ELF-1 (cell line): ENCODE results near the gene EZR.

Experiments used
- DNase-seq: peaks from one replicate; pipeline ENCODE4 v3.0.0-alpha.2; 2016; ENCODE audit warnings: low read depth, low spot score

Gene EZR

GRCh38 chr6:158775832-158776231 is 43.3 kb downstream of the EZR start:
- DNase-seq, result no peak

- no peak for DNase-seq
Observed at GRCh38 chr6:158774717-158775449, 44.3 kb downstream of the EZR start.

- DNase-seq, result no peak
Observed at GRCh38 chr6:158773581-158774449, 45.4 kb downstream of the EZR start.

- no peak for DNase-seq
Observed at GRCh38 chr6:158772851-158773371, 46.3 kb downstream of the EZR start.

GRCh38 chr6:158772172-158772571 is 47.0 kb downstream of the EZR start:
- no peak for DNase-seq

GRCh38 chr6:158771399-158772152 is 47.6 kb downstream of the EZR start:
- DNase-seq, result no peak

- DNase-seq, result no peak
Observed at GRCh38 chr6:158770533-158771330, 48.4 kb downstream of the EZR start.

- DNase-seq, result no peak
Observed at GRCh38 chr6:158769771-158770432, 49.3 kb downstream of the EZR start.

GRCh38 chr6:158769234-158769770 is 49.9 kb downstream of the EZR start:
- DNase-seq, result no peak

GRCh38 chr6:158768436-158768835 is 50.7 kb downstream of the EZR start:
- no peak for DNase-seq

- DNase-seq, result no peak
Observed at GRCh38 chr6:158767709-158768108, 51.5 kb downstream of the EZR start.

GRCh38 chr6:158766621-158767455 is 52.3 kb downstream of the EZR start:
- DNase-seq, result no peak

GRCh38 chr6:158765499-158766068 is 53.6 kb downstream of the EZR start:
- no peak for DNase-seq

GRCh38 chr6:158764926-158765325 is 54.2 kb downstream of the EZR start:
- no peak for DNase-seq

GRCh38 chr6:158764183-158764849 is 54.9 kb downstream of the EZR start:
- DNase-seq, result no peak

- DNase-seq, result no peak
Observed at GRCh38 chr6:158763434-158764182, 55.6 kb downstream of the EZR start.

GRCh38 chr6:158762787-158763433 is 56.3 kb downstream of the EZR start:
- DNase-seq, result no peak
